Measurements from ENCODE around the gene BCL2. TPM values are rescaled to one million over a fixed set of nuclear protein-coding genes. Genes with fewer than 3 reads are reported as not detected.

Gene BCL2
- total and polyA plus RNA-seq, 3 donors from 2014 or later, result 6.3 to 20.8 (median 16.0) TPM

DNA sequence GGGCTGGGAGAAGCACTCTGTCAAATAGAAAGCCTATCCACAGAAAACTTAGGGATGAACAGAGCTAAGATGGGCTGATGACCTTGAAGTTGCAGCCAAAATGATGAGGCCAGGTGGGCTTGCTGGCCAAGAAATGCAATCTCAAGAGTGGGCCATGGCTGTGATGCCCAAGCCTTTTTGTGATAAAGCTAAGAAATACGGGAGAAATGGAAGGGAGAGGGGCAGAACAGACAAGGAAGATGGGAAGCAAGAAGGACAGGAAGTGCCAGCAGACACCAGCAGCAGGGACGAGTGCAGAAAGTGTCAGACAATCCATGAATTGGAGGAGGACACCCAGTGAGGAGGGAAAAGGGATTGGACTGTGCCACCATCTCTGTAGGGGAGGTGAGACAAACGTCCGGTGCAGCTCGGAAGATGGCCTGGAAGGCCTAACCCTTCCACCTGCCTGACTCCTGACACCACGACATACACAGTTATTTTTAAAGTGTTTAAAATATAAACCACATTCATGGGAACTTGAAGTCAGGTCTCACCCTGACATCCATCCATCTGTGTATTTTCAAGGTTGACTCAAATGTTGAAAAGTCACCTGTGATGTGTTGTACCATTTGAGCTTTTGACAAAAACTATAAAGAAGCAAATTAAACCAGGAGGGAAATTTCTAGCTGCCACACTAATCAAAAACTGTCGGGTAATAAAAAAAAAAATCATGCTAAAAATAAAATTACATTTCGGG lies 105.5 kb downstream of the BCL2 start:
- Histone ChIP-seq H3K36me3 (ENCODE audit: low read depth, missing control alignments) (no peaks in the 10 kb centered on the region), H3K27ac (no peak overlapping the region), H3K9me3 (no peaks in the 10 kb centered on the region), H3K4me3 (no peak overlapping the region), H3K4me1 (no peaks in the 10 kb centered on the region), H3K27me3 (no peaks in the 10 kb centered on the region)
- intact Hi-C loops (cut with DNase I; ENCODE audit: low total_unique reads), result no loop called here
- DNase-seq, result no peak
- WGBS, 2 donors, result 82 to 84% methylated on average over 8 of the region's 8 CpGs
- no peak for TF ChIP-seq CTCF (IDR thresholded peaks at IDR 0.05)

DNA sequence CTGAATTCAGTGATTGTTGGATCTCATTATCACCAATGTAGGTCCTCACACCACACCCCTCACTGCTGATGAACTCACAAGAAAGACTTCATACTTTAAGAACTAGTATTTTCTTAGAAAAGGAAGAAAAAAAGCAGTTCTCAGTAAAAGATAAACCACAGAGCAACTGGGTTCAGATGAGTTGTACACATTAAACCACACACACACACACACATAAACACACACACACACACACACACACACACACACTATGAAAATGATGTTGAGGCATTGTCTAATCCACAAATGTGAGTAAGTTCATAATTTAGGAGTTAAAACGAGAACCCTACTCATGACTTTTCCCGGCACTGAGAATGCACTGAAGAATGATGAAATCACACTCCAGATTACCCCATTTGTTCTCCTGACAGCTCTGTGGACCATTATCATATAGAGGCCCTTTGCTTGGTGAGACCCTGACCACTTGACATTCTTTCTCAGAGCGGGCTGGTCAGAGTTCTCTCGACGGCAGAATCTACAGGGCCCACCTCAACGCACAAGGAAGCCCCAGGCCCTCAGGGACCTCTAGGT lies 106.2 kb downstream of the BCL2 start:
- WGBS, 2 donors, result 82 to 87% methylated on average over 6 of the region's 6 CpGs
- H3K36me3 ChIP-seq (ENCODE audit: low read depth, missing control alignments), result no peaks in the 10 kb centered on the region
- no peaks in the 10 kb centered on the region for H3K27me3 ChIP-seq
- intact Hi-C loops (cut with DNase I; ENCODE audit: low total_unique reads), result no loop called here
- H3K27ac ChIP-seq, result no peak overlapping the region
- H3K4me3 ChIP-seq, result no peak overlapping the region
- no peak for TF ChIP-seq POLR2A (IDR thresholded peaks at IDR 0.05)
- no peak for TF ChIP-seq CTCF (IDR thresholded peaks at IDR 0.05)
- H3K4me1 ChIP-seq, result no peaks in the 10 kb centered on the region
- no peaks in the 10 kb centered on the region for H3K9me3 ChIP-seq
- no peak for DNase-seq

- DNase-seq, result no peak
- H3K27ac ChIP-seq, result no peak overlapping the region
- H3K4me3 ChIP-seq, result no peak overlapping the region
- no peaks in the 10 kb centered on the region for H3K27me3 ChIP-seq
- H3K4me1 ChIP-seq, result no peaks in the 10 kb centered on the region
- no peaks in the 10 kb centered on the region for H3K9me3 ChIP-seq
- WGBS, 2 donors, result 82 to 83% methylated on average over 3 of the region's 3 CpGs
- TF ChIP-seq CTCF (IDR thresholded peaks at IDR 0.05) (no peak), POLR2A (IDR thresholded peaks at IDR 0.05) (no peak)
- intact Hi-C loops (cut with DNase I; ENCODE audit: low total_unique reads), result no loop called here
- H3K36me3 ChIP-seq (ENCODE audit: low read depth, missing control alignments), result no peaks in the 10 kb centered on the region
Observed at GRCh38 chr18:63210521-63210920, 109.0 kb downstream of the BCL2 start.

- DNase-seq, result no peak
- Histone ChIP-seq H3K36me3 (ENCODE audit: low read depth, missing control alignments) (no peaks in the 10 kb centered on the region), H3K27me3 (no peaks in the 10 kb centered on the region), H3K4me1 (no peaks in the 10 kb centered on the region), H3K4me3 (no peak overlapping the region), H3K9me3 (no peaks in the 10 kb centered on the region), H3K27ac (no peak overlapping the region)
- intact Hi-C loops (cut with DNase I; ENCODE audit: low total_unique reads), result no loop called here
- 78 to 81% methylated on average over 3 of the region's 3 CpGs for WGBS, 2 donors
- TF ChIP-seq CTCF (IDR thresholded peaks at IDR 0.05), result no peak
- TF ChIP-seq POLR2A (IDR thresholded peaks at IDR 0.05), result no peak
Observed at GRCh38 chr18:63208676-63209075, 110.9 kb downstream of the BCL2 start.

DNA sequence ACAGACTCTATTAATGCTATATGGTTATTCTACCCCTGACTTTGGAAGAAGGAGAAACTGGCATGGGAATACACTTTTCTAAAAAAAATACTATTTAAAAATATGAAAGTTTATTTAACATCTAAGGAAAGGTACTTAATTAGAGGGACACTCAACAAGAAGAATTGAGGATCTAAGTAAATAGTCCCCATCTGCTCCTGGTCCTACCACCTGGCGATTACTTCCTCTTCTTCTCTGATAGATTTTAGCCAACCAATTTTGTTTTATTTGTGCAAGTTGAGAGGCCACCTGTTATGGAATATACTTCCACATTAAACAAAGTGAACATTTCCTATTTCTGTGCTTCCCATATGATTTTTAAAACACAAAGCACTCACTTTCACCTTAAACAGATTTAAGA lies 111.7 kb downstream of the BCL2 start:
- Histone ChIP-seq H3K4me3 (no peak overlapping the region), H3K4me1 (no peaks in the 10 kb centered on the region), H3K27me3 (no peaks in the 10 kb centered on the region), H3K9me3 (no peaks in the 10 kb centered on the region), H3K27ac (no peak overlapping the region), H3K36me3 (ENCODE audit: low read depth, missing control alignments) (no peaks in the 10 kb centered on the region)
- intact Hi-C loops (cut with DNase I; ENCODE audit: low total_unique reads), result no loop called here
- no peak for DNase-seq
- no peak for TF ChIP-seq POLR2A (IDR thresholded peaks at IDR 0.05)
- no peak for TF ChIP-seq CTCF (IDR thresholded peaks at IDR 0.05)
- 90 to 98% methylated on average over 1 of the region's 1 CpG for WGBS, 2 donors
